ENCODE measurements around the gene MACROD2. TPM values are rescaled to one million over a fixed set of nuclear protein-coding genes. Genes with fewer than 3 reads are reported as not detected.

Gene MACROD2
- total and polyA plus RNA-seq, 2 experiments from 2014 or later, result 2.8 to 4.3 TPM

DNA sequence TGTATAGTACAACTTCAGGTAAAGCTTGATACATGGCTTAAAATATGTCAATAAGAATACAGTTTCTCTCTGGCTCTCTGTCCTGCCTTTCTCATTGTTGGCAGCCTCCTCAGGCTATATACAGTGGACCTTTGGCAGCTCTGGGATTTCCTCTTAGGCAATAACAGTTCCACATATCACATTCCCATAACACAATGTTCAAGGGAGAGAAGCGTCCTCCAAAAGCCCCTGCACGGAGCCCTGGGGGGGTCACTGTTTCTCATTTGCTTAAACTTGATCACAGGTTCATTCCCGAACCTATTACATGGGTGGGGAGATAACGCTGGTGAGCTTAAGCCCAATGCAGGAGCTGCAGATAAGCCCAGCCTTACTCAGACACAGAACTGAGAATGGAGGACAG is 346.5 kb downstream of the MACROD2 start (continued):
- TF ChIP-seq JUNB (IDR thresholded peaks at IDR 0.05; ENCODE audit: unreplicated experiment) (no peak), POLR2AphosphoS5 (IDR thresholded peaks at IDR 0.05; ENCODE audit: low read depth) (no peak), EZH2 (IDR thresholded peaks at IDR 0.05; ENCODE audit: low read depth, unreplicated experiment) (no peak), EZH2phosphoT487 (IDR thresholded peaks at IDR 0.05; ENCODE audit: unreplicated experiment) (no peak), CREB1 (CRISPR knock-in tag; IDR thresholded peaks at IDR 0.05; ENCODE audit: low read depth) (no peak), ZNF114 (CRISPR knock-in tag; IDR thresholded peaks at IDR 0.05) (no peak), STAT1 (IDR thresholded peaks at IDR 0.05; ENCODE audit: unreplicated experiment) (no peak), NANOG (IDR thresholded peaks at IDR 0.05; ENCODE audit: borderline replicate concordance) (no peak)
- TF ChIP-seq, protein P1, sequence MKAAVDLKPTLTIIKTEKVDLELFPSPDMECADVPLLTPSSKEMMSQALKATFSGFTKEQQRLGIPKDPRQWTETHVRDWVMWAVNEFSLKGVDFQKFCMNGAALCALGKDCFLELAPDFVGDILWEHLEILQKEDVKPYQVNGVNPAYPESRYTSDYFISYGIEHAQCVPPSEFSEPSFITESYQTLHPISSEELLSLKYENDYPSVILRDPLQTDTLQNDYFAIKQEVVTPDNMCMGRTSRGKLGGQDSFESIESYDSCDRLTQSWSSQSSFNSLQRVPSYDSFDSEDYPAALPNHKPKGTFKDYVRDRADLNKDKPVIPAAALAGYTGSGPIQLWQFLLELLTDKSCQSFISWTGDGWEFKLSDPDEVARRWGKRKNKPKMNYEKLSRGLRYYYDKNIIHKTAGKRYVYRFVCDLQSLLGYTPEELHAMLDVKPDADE (IDR thresholded peaks at IDR 0.05), result no peak
- TF ChIP-seq, protein P2, sequence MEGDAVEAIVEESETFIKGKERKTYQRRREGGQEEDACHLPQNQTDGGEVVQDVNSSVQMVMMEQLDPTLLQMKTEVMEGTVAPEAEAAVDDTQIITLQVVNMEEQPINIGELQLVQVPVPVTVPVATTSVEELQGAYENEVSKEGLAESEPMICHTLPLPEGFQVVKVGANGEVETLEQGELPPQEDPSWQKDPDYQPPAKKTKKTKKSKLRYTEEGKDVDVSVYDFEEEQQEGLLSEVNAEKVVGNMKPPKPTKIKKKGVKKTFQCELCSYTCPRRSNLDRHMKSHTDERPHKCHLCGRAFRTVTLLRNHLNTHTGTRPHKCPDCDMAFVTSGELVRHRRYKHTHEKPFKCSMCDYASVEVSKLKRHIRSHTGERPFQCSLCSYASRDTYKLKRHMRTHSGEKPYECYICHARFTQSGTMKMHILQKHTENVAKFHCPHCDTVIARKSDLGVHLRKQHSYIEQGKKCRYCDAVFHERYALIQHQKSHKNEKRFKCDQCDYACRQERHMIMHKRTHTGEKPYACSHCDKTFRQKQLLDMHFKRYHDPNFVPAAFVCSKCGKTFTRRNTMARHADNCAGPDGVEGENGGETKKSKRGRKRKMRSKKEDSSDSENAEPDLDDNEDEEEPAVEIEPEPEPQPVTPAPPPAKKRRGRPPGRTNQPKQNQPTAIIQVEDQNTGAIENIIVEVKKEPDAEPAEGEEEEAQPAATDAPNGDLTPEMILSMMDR (conservative IDR thresholded peaks at IDR 0.05; ENCODE audit: low read depth in 2 of 2), result no peak
- TF ChIP-seq, protein P3, sequence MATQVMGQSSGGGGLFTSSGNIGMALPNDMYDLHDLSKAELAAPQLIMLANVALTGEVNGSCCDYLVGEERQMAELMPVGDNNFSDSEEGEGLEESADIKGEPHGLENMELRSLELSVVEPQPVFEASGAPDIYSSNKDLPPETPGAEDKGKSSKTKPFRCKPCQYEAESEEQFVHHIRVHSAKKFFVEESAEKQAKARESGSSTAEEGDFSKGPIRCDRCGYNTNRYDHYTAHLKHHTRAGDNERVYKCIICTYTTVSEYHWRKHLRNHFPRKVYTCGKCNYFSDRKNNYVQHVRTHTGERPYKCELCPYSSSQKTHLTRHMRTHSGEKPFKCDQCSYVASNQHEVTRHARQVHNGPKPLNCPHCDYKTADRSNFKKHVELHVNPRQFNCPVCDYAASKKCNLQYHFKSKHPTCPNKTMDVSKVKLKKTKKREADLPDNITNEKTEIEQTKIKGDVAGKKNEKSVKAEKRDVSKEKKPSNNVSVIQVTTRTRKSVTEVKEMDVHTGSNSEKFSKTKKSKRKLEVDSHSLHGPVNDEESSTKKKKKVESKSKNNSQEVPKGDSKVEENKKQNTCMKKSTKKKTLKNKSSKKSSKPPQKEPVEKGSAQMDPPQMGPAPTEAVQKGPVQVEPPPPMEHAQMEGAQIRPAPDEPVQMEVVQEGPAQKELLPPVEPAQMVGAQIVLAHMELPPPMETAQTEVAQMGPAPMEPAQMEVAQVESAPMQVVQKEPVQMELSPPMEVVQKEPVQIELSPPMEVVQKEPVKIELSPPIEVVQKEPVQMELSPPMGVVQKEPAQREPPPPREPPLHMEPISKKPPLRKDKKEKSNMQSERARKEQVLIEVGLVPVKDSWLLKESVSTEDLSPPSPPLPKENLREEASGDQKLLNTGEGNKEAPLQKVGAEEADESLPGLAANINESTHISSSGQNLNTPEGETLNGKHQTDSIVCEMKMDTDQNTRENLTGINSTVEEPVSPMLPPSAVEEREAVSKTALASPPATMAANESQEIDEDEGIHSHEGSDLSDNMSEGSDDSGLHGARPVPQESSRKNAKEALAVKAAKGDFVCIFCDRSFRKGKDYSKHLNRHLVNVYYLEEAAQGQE (IDR thresholded peaks at IDR 0.05; ENCODE audit: unreplicated experiment), result no peak

DNA sequence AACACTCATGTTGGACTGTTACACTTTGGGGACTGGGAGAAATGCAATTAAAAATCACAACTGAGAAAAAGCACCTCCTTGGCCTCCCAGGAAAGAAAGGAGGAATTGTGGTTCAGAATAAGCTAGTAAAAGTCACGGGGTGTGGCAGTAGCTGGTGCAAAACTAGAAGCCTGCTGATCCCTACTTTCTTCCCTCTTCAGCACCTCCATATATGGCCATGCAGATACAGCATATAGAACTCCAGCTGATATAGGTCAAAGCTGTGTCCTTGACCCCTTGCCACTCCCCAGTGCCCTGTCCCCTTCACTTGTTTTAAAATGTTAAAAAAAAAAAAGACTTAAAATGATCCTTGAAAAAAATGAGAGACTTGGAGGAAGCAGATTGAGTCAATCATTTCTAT is 347.6 kb downstream of the MACROD2 start:
- Histone ChIP-seq H3K9me2 (ENCODE audit: insufficient read depth) (no peaks in the 10 kb centered on the region; the same call in 1 of the 2 replicates), H3K79me2 (replicated peaks; ENCODE audit: insufficient read depth) (no peaks in the 10 kb centered on the region), H3K4me1 (ENCODE audit: insufficient read depth) (0 out of 2 replicates have a peak, but pooled peaks cover 3% of the 10 kb centered on the region), H3K27ac (ENCODE audit: low read depth) (no peak overlapping the region), H3K36me3 (ENCODE audit: insufficient read depth) (no peaks in the 10 kb centered on the region), H4K20me1 (replicated peaks; ENCODE audit: insufficient read depth) (no peaks in the 10 kb centered on the region), H3F3A (replicated peaks; ENCODE audit: low read depth) (no peaks in the 10 kb centered on the region), H3K4me3 (no peak overlapping the region), H3K4me2 (no peak overlapping the region), H3K27me3 (ENCODE audit: insufficient read depth) (no peaks in the 10 kb centered on the region), H2AFZ (no peak overlapping the region)
- peaks cover 7% of the 10 kb centered on the region; the same call in 2 of the 3 replicates for H3K4me1 Mint-ChIP-seq
- H3K27me3 Mint-ChIP-seq (ENCODE audit: insufficient read depth, low read depth, poor library complexity), result peaks cover 4% of the 10 kb centered on the region
- H3K36me3 Mint-ChIP-seq (ENCODE audit: low read depth), result no peaks in the 10 kb centered on the region
- DNase-seq (ENCODE audit: low spot score) (peak; percentile 10), ATAC-seq (peak; percentile 79)
- H3K4me3 Mint-ChIP-seq, result no peak overlapping the region
- H3K27ac Mint-ChIP-seq, result peak overlapping the region; percentile 33; the same call in 1 of the 2 replicates
- no peaks in the 10 kb centered on the region for H3K9me3 Mint-ChIP-seq
- TF ChIP-seq, protein P1 (IDR thresholded peaks at IDR 0.05), result no peak
- TF ChIP-seq NANOG (IDR thresholded peaks at IDR 0.05; ENCODE audit: borderline replicate concordance), result no peak
- TF ChIP-seq ZNF114 (CRISPR knock-in tag; IDR thresholded peaks at IDR 0.05), result no peak
- TF ChIP-seq, protein P3 (IDR thresholded peaks at IDR 0.05; ENCODE audit: unreplicated experiment), result no peak

All from GM23338 (cell line).